Sigmoid colon (tissue), 7 donors: ENCODE data around the gene MIPEP. TPM values are rescaled to one million over a fixed set of nuclear protein-coding genes. Genes with fewer than 3 reads are reported as not detected.
A peak's percentile ranks its signal among the peaks of the same experiment; 100 is the strongest.

Experiments used
- DNase-seq: peaks from one replicate; pipeline ENCODE4 v3.0.0-alpha.2; 2019
- H3K27ac ChIP-seq, 4 donors: fragments of 200-600 bp; sonication (generic); one replicate each; pipeline ENCODE4 v1.5.1; 2016 to 2019; ENCODE audit warnings: mild to moderate bottlenecking in 1 of 4
- H3K27me3 ChIP-seq, 3 donors: fragments of 200-600 bp; sonication (generic); one replicate each; pipeline ENCODE4 v1.5.1; 2019; ENCODE audit warnings: mild to moderate bottlenecking in 1 of 3
- H3K36me3 ChIP-seq, 4 donors: fragments of 200-600 bp; sonication (generic); one replicate each; pipeline ENCODE4 v1.5.1; 2016 to 2019
- H3K4me1 ChIP-seq, 4 donors: fragments of 200-600 bp; sonication (generic); one replicate each; pipeline ENCODE4 v1.5.1; 2017 to 2019
- H3K4me3 ChIP-seq, 4 donors: fragments of 200-600 bp; sonication (generic); one replicate each; pipeline ENCODE4 v1.5.1; 2017 to 2019; ENCODE audit warnings: mild to moderate bottlenecking in 2 of 4, moderate library complexity in 1 of 4
- H3K9me3 ChIP-seq, 4 donors: fragments of 200-600 bp in 3 of 4; sonication (generic) in 3 of 4; one replicate each; pipeline versions ENCODE4 v1.5.1 to v1.6.1; 2013 to 2019
- CTCF ChIP-seq, 4 experiments: fragments of 450-650 bp in 3 of 4; fragments of 200-600 bp in 1 of 4; IDR thresholded peaks; one replicate each; pipeline ENCODE4 v1.5.1; 2016 to 2019; ENCODE audit warnings: antibody characterized with exemption in 4 of 4, mild to moderate bottlenecking in 3 of 4, moderate library complexity in 2 of 4
- EP300 ChIP-seq, 4 donors: sonication (generic); formaldehyde crosslinking; IDR thresholded peaks; one replicate each; pipeline ENCODE4 v1.6.1; 2017; ENCODE audit warnings: antibody characterized with exemption in 4 of 4
- POLR2A ChIP-seq, 2 donors: fragments of 450-650 bp; IDR thresholded peaks; one replicate each; pipeline ENCODE4 v1.6.1; 2016; ENCODE audit warnings: antibody characterized with exemption in 2 of 2, mild to moderate bottlenecking in 2 of 2, moderate library complexity in 2 of 2
- POLR2AphosphoS5 ChIP-seq, 4 donors: sonication (generic); formaldehyde crosslinking; IDR thresholded peaks; one replicate each; pipeline ENCODE4 v1.6.1; 2017; ENCODE audit warnings: antibody characterized with exemption in 4 of 4
- WGBS, 2 donors: extraction: QIAGEN DNeasy Blood & Tissue Kit; methylation state at CpG; one replicate each; pipeline ENCODE4 v1.1.7; 2013; 5-methylcytosine and 5-hydroxymethylcytosine counted together
- intact Hi-C: fragments of 100-400 bp; cut with DNase I; formaldehyde crosslinking; loops from one replicate; pipeline ENCODE4 v1.15.1; 2023
- polyA plus RNA-seq, 3 donors: library from polyadenylated mRNA; stranded (reverse); fragments of 200-250 nt; gene quantifications; one replicate each; pipeline ENCODE4 v1.2.3, GENCODE V29; 2013
- total RNA-seq, 4 donors: library from RNA; depleted of rRNA; stranded (reverse); fragments of >200 nt; gene quantifications; one replicate each; pipeline ENCODE4 v1.1.0, GENCODE V29; 2016
- donor health status: healthy with polysubstance abuse.
- donor health status: Bipolar disorder and iron deficiency.
- donor health status: healthy.

Gene MIPEP
- total and polyA plus RNA-seq, 7 donors, result 10.7 to 20.5 (median 11.4) TPM

- no peaks in the 10 kb centered on the region for H3K9me3 ChIP-seq
- 75% methylated on average over 5 of the region's 5 CpGs for WGBS, 2 donors
- no peak overlapping the region for H3K4me3 ChIP-seq
- H3K27me3 ChIP-seq, result no peaks in the 10 kb centered on the region
- H3K36me3 ChIP-seq, result no peaks in the 10 kb centered on the region
- no peak overlapping the region for H3K27ac ChIP-seq
- intact Hi-C loops, result loop anchor here (5.0 kb wide), 1 partner anchor 305 kb away; no protein-coding TSS in a partner anchor
- no peaks in the 10 kb centered on the region for H3K4me1 ChIP-seq
- no peak for DNase-seq
- TF ChIP-seq POLR2A (IDR thresholded peaks at IDR 0.05), result no peak
- TF ChIP-seq CTCF (IDR thresholded peaks at IDR 0.05), result no peak
- no peak for TF ChIP-seq POLR2AphosphoS5 (IDR thresholded peaks at IDR 0.05)
- TF ChIP-seq EP300 (IDR thresholded peaks at IDR 0.05), result no peak
Measured at GRCh38 chr13:23922005-23922932, 33.1 kb upstream of the MIPEP start.

- H3K9me3 ChIP-seq, result no peaks in the 10 kb centered on the region
- WGBS, 2 donors, result 8 to 27% methylated on average over 2 of the region's 2 CpGs
- intact Hi-C loops, result loop anchor here (5.0 kb wide), 1 partner anchor 306 kb away; no protein-coding TSS in a partner anchor
- H3K4me1 ChIP-seq, result no peaks in the 10 kb centered on the region
- no peak overlapping the region for H3K27ac ChIP-seq
- TF ChIP-seq CTCF (IDR thresholded peaks at IDR 0.05) (peak in 3 of 4 experiments; percentile 36 to 52 (median 37)), POLR2AphosphoS5 (IDR thresholded peaks at IDR 0.05) (no peak)
- H3K27me3 ChIP-seq, result peaks cover 0 to under 1% (median 0%) of the 10 kb centered on the region in 3 donors
- H3K36me3 ChIP-seq, result no peaks in the 10 kb centered on the region
- DNase-seq, result no peak
- no peak overlapping the region for H3K4me3 ChIP-seq
Measured at GRCh38 chr13:23921451-23921888, 32.3 kb upstream of the MIPEP start.

GRCh38 chr13:23919006-23919405, 29.8 kb upstream of the MIPEP start:
- TF ChIP-seq CTCF (IDR thresholded peaks at IDR 0.05) (no peak), EP300 (IDR thresholded peaks at IDR 0.05) (no peak)
- Histone ChIP-seq H3K4me1 (no peaks in the 10 kb centered on the region), H3K9me3 (no peaks in the 10 kb centered on the region), H3K4me3 (no peak overlapping the region), H3K36me3 (no peaks in the 10 kb centered on the region), H3K27ac (no peak overlapping the region), H3K27me3 (peaks cover 0 to 10% (median 0%) of the 10 kb centered on the region in 3 donors)
- DNase-seq, result no peak
- intact Hi-C loops, result no loop called here
- 95 to 97% methylated on average over 1 of the region's 1 CpG for WGBS, 2 donors

GRCh38 chr13:23918208-23918607, 29.0 kb upstream of the MIPEP start:
- no peaks in the 10 kb centered on the region for H3K4me1 ChIP-seq
- DNase-seq, result no peak
- TF ChIP-seq POLR2AphosphoS5 (IDR thresholded peaks at IDR 0.05), result no peak
- no peak for TF ChIP-seq POLR2A (IDR thresholded peaks at IDR 0.05)
- no peak for TF ChIP-seq EP300 (IDR thresholded peaks at IDR 0.05)
- TF ChIP-seq CTCF (IDR thresholded peaks at IDR 0.05), result no peak
- no peak overlapping the region for H3K4me3 ChIP-seq
- H3K36me3 ChIP-seq, result no peaks in the 10 kb centered on the region
- no peak overlapping the region for H3K27ac ChIP-seq
- H3K9me3 ChIP-seq, result no peaks in the 10 kb centered on the region
- peaks cover 0 to 10% (median 0%) of the 10 kb centered on the region in 3 donors for H3K27me3 ChIP-seq
- WGBS, 2 donors, result 61 to 74% methylated on average over 2 of the region's 2 CpGs
- intact Hi-C loops, result no loop called here
